Astrocyte (in vitro differentiated cells and primary cell): ENCODE results near the gene AKAP9. TPM values are rescaled to one million over a fixed set of nuclear protein-coding genes. Genes with fewer than 3 reads are reported as not detected.

Experiments
- DNase-seq: peaks from one replicate; pipeline ENCODE4 v3.0.0-alpha.2; 2010; ENCODE audit warnings: low read depth
- FAIRE-seq: peaks from 2 replicates; lab custom pipeline; 2011; peaks lifted over from hg19 to GRCh38; lab: Jason Lieb, UNC
- H2AFZ ChIP-seq: 2 replicates; pipeline ENCODE4 v1.6.0; 2012; ENCODE audit warnings: low read depth, low read length, inconsistent platforms
- H3K27ac ChIP-seq: 2 replicates; pipeline ENCODE4 v1.5.1; 2011; ENCODE audit warnings: low read depth, low read length, inconsistent platforms
- H3K27me3 ChIP-seq: 2 replicates; pipeline ENCODE4 v1.6.0; 2011; ENCODE audit warnings: low read length, inconsistent platforms; ENCODE audit not compliant: insufficient read depth
- H3K36me3 ChIP-seq: 2 replicates; pipeline ENCODE4 v1.5.1; 2011; ENCODE audit warnings: low read length, inconsistent platforms; ENCODE audit not compliant: insufficient read depth
- H3K4me1 ChIP-seq: 2 replicates; pipeline ENCODE4 v1.5.1; 2011; ENCODE audit warnings: low read length, inconsistent platforms; ENCODE audit not compliant: insufficient read depth
- H3K4me2 ChIP-seq: 2 replicates; pipeline ENCODE4 v1.6.0; 2012; ENCODE audit warnings: low read length, inconsistent platforms
- H3K4me3 ChIP-seq: 2 replicates; pipeline ENCODE4 v1.5.1; 2011; ENCODE audit warnings: low read depth, mild to moderate bottlenecking, low read length, inconsistent platforms; ENCODE audit not compliant: insufficient read depth
- H3K79me2 ChIP-seq: 2 replicates; pipeline ENCODE4 v1.6.0; 2012; ENCODE audit warnings: mild to moderate bottlenecking, low read length, inconsistent platforms; ENCODE audit not compliant: insufficient read depth
- H3K9ac ChIP-seq: 2 replicates; pipeline ENCODE4 v1.6.0; 2012; ENCODE audit warnings: mild to moderate bottlenecking, low read length, inconsistent platforms
- H3K9me3 ChIP-seq: 2 replicates; pipeline ENCODE4 v1.5.1; 2012; ENCODE audit warnings: low read depth, mild to moderate bottlenecking, low read length, inconsistent platforms; ENCODE audit not compliant: insufficient read depth
- H4K20me1 ChIP-seq: 2 replicates; pipeline ENCODE4 v1.6.0; 2012; ENCODE audit warnings: low read length, inconsistent platforms; ENCODE audit not compliant: insufficient read depth
- H3K27ac Mint-ChIP-seq: one replicate; pipeline ENCODE4 v1.8.0; 2021; ENCODE audit warnings: mild to moderate bottlenecking, mixed read lengths; ENCODE audit not compliant: unreplicated experiment
- H3K27me3 Mint-ChIP-seq: one replicate; pipeline ENCODE4 v1.8.0; 2021; ENCODE audit warnings: low read depth, mixed read lengths; ENCODE audit not compliant: unreplicated experiment
- H3K36me3 Mint-ChIP-seq: one replicate; pipeline ENCODE4 v1.8.0; 2021; ENCODE audit warnings: low read depth, mixed read lengths; ENCODE audit not compliant: unreplicated experiment
- H3K4me1 Mint-ChIP-seq: one replicate; pipeline ENCODE4 v1.8.0; 2021; ENCODE audit warnings: low read depth, mixed read lengths; ENCODE audit not compliant: unreplicated experiment
- H3K4me3 Mint-ChIP-seq: one replicate; pipeline ENCODE4 v1.8.0; 2021; ENCODE audit warnings: mild to moderate bottlenecking, moderate library complexity, mixed read lengths; ENCODE audit not compliant: unreplicated experiment
- H3K9me3 Mint-ChIP-seq: one replicate; pipeline ENCODE4 v1.8.0; 2021; ENCODE audit warnings: mild to moderate bottlenecking, mixed read lengths; ENCODE audit not compliant: unreplicated experiment
- EZH2 ChIP-seq: IDR thresholded peaks from 2 replicates; pipeline ENCODE4 v1.6.1; 2012; ENCODE audit warnings: mild to moderate bottlenecking, low read length, inconsistent platforms; ENCODE audit not compliant: insufficient read depth
- total RNA-seq: library from RNA; stranded (reverse); gene quantifications from 2 replicates; pipeline ENCODE4 v1.2.1, GENCODE V29; 2021
- TF ChIP-seq, protein P1 (sequence below): IDR thresholded peaks from 2 replicates; pipeline ENCODE4 v1.5.1; 2011; ENCODE audit warnings: low read depth, mild to moderate bottlenecking, inconsistent platforms, low read length, moderate library complexity; ENCODE audit not compliant: insufficient read depth

Gene AKAP9
- total RNA-seq, 1 donor from 2014 or later, result 55.6 TPM

DNA sequence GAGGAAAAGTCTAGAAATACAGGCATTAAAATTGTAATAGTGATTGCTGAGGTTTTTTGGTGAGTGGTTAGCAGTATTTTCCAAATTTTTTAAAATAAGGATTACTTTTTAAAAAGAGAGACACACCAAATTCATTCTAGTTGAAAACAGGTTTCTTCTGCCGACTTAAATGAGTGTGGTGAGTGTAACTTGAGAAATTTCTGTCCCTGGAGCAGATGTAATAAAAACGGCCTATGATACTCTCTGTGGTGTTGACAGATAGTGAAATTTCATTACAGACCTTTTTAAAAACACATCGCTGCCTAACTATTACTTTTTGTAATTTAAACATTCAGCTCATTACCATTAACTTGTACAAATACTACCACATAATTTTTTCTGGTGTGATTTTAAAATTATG, 103.5 kb downstream of the AKAP9 start:
- Mint-ChIP-seq H3K36me3 (peaks cover 8% of the 10 kb centered on the region), H3K9me3 (no peaks in the 10 kb centered on the region), H3K27ac (no peak overlapping the region), H3K4me3 (no peak overlapping the region), H3K4me1 (peaks cover 1% of the 10 kb centered on the region), H3K27me3 (no peaks in the 10 kb centered on the region)
- Histone ChIP-seq H3K4me1 (no peaks in the 10 kb centered on the region), H3K4me3 (no peak overlapping the region), H3K9me3 (no peaks in the 10 kb centered on the region), H3K9ac (no peak overlapping the region), H3K27ac (no peak overlapping the region), H2AFZ (no peak overlapping the region), H3K36me3 (peaks cover 33% of the 10 kb centered on the region), H3K27me3 (no peaks in the 10 kb centered on the region), H4K20me1 (no peaks in the 10 kb centered on the region), H3K4me2 (no peak overlapping the region), H3K79me2 (no peaks in the 10 kb centered on the region)
- DNase-seq (no peak), FAIRE-seq (no peak)
- TF ChIP-seq EZH2, result no peak
- TF ChIP-seq, protein P1, sequence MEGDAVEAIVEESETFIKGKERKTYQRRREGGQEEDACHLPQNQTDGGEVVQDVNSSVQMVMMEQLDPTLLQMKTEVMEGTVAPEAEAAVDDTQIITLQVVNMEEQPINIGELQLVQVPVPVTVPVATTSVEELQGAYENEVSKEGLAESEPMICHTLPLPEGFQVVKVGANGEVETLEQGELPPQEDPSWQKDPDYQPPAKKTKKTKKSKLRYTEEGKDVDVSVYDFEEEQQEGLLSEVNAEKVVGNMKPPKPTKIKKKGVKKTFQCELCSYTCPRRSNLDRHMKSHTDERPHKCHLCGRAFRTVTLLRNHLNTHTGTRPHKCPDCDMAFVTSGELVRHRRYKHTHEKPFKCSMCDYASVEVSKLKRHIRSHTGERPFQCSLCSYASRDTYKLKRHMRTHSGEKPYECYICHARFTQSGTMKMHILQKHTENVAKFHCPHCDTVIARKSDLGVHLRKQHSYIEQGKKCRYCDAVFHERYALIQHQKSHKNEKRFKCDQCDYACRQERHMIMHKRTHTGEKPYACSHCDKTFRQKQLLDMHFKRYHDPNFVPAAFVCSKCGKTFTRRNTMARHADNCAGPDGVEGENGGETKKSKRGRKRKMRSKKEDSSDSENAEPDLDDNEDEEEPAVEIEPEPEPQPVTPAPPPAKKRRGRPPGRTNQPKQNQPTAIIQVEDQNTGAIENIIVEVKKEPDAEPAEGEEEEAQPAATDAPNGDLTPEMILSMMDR, result no peak

DNA sequence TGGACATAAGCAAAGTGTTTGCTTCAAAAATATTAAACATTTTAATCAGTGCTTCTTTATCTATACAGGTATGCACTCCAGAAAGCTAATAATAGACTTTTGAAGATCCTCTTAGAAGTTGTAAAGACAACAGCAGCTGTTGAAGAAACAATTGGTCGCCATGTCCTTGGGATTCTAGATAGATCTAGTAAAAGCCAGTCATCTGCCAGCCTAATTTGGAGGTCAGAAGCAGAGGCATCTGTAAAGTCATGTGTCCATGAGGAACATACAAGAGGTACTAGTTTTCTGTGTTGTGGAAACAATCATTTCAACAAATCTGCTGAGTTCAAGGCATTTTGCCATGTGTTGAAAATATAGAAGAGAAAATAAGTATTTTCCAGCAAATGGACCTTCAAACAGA, 104.3 kb downstream of the AKAP9 start:
- Histone ChIP-seq H3K4me3 (no peak overlapping the region), H4K20me1 (no peaks in the 10 kb centered on the region), H3K9ac (no peak overlapping the region), H3K27ac (no peak overlapping the region), H3K9me3 (no peaks in the 10 kb centered on the region), H2AFZ (no peak overlapping the region), H3K4me1 (no peaks in the 10 kb centered on the region), H3K36me3 (peaks cover 33% of the 10 kb centered on the region), H3K79me2 (no peaks in the 10 kb centered on the region), H3K4me2 (no peak overlapping the region), H3K27me3 (no peaks in the 10 kb centered on the region)
- Mint-ChIP-seq H3K27ac (no peak overlapping the region), H3K4me1 (peaks cover 1% of the 10 kb centered on the region), H3K36me3 (peaks cover 8% of the 10 kb centered on the region), H3K9me3 (no peaks in the 10 kb centered on the region), H3K4me3 (no peak overlapping the region), H3K27me3 (no peaks in the 10 kb centered on the region)
- DNase-seq (no peak), FAIRE-seq (no peak)
- TF ChIP-seq EZH2, result no peak
- TF ChIP-seq, protein P1, result no peak

DNA sequence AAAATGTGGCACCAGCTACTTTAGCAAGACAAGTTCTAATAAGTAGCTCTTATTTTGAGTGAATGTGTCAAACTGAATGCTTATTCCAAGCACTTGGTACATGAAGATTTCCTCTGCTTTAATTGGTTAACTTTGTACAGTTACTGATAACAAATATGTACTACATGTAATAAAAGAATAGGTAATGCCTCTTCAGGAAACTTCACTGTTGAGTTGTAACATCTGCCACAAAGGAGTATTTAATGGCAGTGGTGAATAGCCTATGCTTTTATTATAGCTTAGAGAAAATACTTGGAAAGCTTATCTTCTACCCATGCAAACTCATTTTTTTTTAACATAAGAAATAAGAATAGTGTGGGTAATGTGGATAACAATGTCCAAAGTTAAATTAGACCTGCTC, 111.0 kb downstream of the AKAP9 start:
- no peaks in the 10 kb centered on the region for H3K79me2 ChIP-seq
- no peaks in the 10 kb centered on the region for H3K27me3 ChIP-seq
- no peak for TF ChIP-seq EZH2
- TF ChIP-seq, protein P1, result no peak
- no peak for FAIRE-seq
- H3K9me3 ChIP-seq, result no peaks in the 10 kb centered on the region
- H3K9ac ChIP-seq, result no peak overlapping the region
- H3K9me3 Mint-ChIP-seq, result no peaks in the 10 kb centered on the region
- DNase-seq, result no peak
- H3K36me3 ChIP-seq, result peaks cover 12% of the 10 kb centered on the region
- H3K4me3 ChIP-seq, result no peak overlapping the region
- H3K4me1 ChIP-seq, result no peaks in the 10 kb centered on the region
- H3K27me3 Mint-ChIP-seq, result no peaks in the 10 kb centered on the region
- H2AFZ ChIP-seq, result no peak overlapping the region
- no peak overlapping the region for H3K4me3 Mint-ChIP-seq
- no peaks in the 10 kb centered on the region for H4K20me1 ChIP-seq
- H3K27ac Mint-ChIP-seq, result no peak overlapping the region
- peaks cover 2% of the 10 kb centered on the region for H3K36me3 Mint-ChIP-seq
- no peak overlapping the region for H3K27ac ChIP-seq
- no peak overlapping the region for H3K4me2 ChIP-seq
- H3K4me1 Mint-ChIP-seq, result peaks cover 1% of the 10 kb centered on the region
